H1 (cell line): ENCODE results near the gene CENPP. TPM values are rescaled to one million over a fixed set of nuclear protein-coding genes. Genes with fewer than 3 reads are reported as not detected.

Experiments used
- CTCF ChIA-PET: fragments of 300-600 bp; sonication (Branson Sonifier 250); formaldehyde crosslinking; loops from one replicate; lab custom pipeline; 2021; ENCODE audit not compliant: partially characterized antibody; lab: Charles Lee
- POLR2A ChIA-PET: fragments of 300-600 bp; sonication (Branson Sonifier 250); formaldehyde crosslinking; loops from one replicate; lab custom pipeline; 2021; ENCODE audit warnings: inconsistent platforms; ENCODE audit not compliant: partially characterized antibody; lab: Charles Lee
- DNase-seq, 2 experiments: peaks; one replicate each; pipeline versions ENCODE4 v3.0.0 to v3.0.0-alpha.2; 2010 to 2022; ENCODE audit warnings: low spot score in 2 of 2, low read depth in 1 of 2, mixed read lengths in 1 of 2
- FAIRE-seq: peaks from 2 replicates; lab custom pipeline; 2011; peaks lifted over from hg19 to GRCh38; lab: Jason Lieb, UNC
- H2AFZ ChIP-seq: 2 replicates; pipeline ENCODE4 v1.8.1; 2012; ENCODE audit warnings: low read length, inconsistent platforms
- H2AK5ac ChIP-seq: 2 replicates; pipeline ENCODE4 v1.6.1; 2013; ENCODE audit warnings: low read depth, low read length
- H2BK120ac ChIP-seq: replicated peaks from 2 replicates; pipeline ENCODE3; 2013; ENCODE audit warnings: low read depth, low read length, inconsistent platforms
- H2BK12ac ChIP-seq: 2 replicates; pipeline ENCODE4 v1.6.1; 2013; ENCODE audit warnings: low read depth, low read length
- H2BK15ac ChIP-seq: 2 replicates; pipeline ENCODE4 v1.6.1; 2013; ENCODE audit warnings: low read length
- H2BK20ac ChIP-seq: 2 replicates; pipeline ENCODE4 v1.6.1; 2013; ENCODE audit warnings: low read length
- H2BK5ac ChIP-seq: 2 replicates; pipeline ENCODE4 v1.6.1; 2013; ENCODE audit warnings: low read depth, low read length
- H3K14ac ChIP-seq: 2 replicates; pipeline ENCODE4 v1.6.1; 2013; ENCODE audit warnings: inconsistent platforms; ENCODE audit not compliant: insufficient read length
- H3K18ac ChIP-seq: 2 replicates; pipeline ENCODE4 v1.6.1; 2013; ENCODE audit warnings: low read length; ENCODE audit errors: extremely low read depth
- H3K23ac ChIP-seq: 2 replicates; pipeline ENCODE4 v1.6.1; 2013; ENCODE audit warnings: inconsistent platforms; ENCODE audit not compliant: insufficient read length
- H3K23me2 ChIP-seq: 2 replicates; pipeline ENCODE4 v1.6.1; 2013; ENCODE audit warnings: low read depth, low read length
- H3K27ac ChIP-seq: 2 replicates; pipeline ENCODE4 v1.6.1; 2011; ENCODE audit warnings: low read depth, low read length, inconsistent platforms
- H3K27me3 ChIP-seq, 4 experiments: replicated peaks in 1 of 4; 1 replicate in 1 of 4; 2 replicates in 3 of 4; pipeline versions ENCODE4 v1.6.1 to v1.8.1; 2011 to 2013; ENCODE audit warnings: low read length in 3 of 4, mild to moderate bottlenecking in 3 of 4, inconsistent platforms in 2 of 4, mixed read lengths in 2 of 4, moderate library complexity in 1 of 4; ENCODE audit not compliant: control insufficient read depth in 3 of 4, insufficient read depth in 3 of 4; ENCODE audit errors: extremely low read depth in 1 of 4
- H3K36me3 ChIP-seq, 4 experiments: 2 replicates each; pipeline versions ENCODE4 v1.6.1 to v1.8.1; 2011 to 2013; ENCODE audit warnings: mild to moderate bottlenecking in 4 of 4, low read length in 3 of 4, moderate library complexity in 2 of 4, control low read depth in 1 of 4, inconsistent platforms in 1 of 4; ENCODE audit not compliant: insufficient read depth in 4 of 4, control insufficient read depth in 2 of 4
- H3K4ac ChIP-seq: replicated peaks from 2 replicates; pipeline ENCODE3; 2013; ENCODE audit warnings: low read length, low read depth, mixed read lengths, inconsistent platforms; ENCODE audit not compliant: insufficient read length
- H3K4me1 ChIP-seq, 4 experiments: replicated peaks in 1 of 4; 1 replicate in 1 of 4; 2 replicates in 3 of 4; pipeline versions ENCODE4 v1.6.1 to v1.8.1; 2011 to 2013; ENCODE audit warnings: low read length in 3 of 4, inconsistent platforms in 2 of 4, mixed read lengths in 1 of 4; ENCODE audit not compliant: insufficient read depth in 4 of 4, control insufficient read depth in 3 of 4
- H3K4me2 ChIP-seq, 2 experiments: 2 replicates each; pipeline versions ENCODE4 v1.6.1 to v1.8.1; 2011 to 2013; ENCODE audit warnings: low read depth in 2 of 2, low read length in 2 of 2, control low read depth in 1 of 2, inconsistent platforms in 1 of 2, mild to moderate bottlenecking in 1 of 2; ENCODE audit not compliant: insufficient read depth in 1 of 2
- H3K4me3 ChIP-seq, 4 experiments: fragments of 200-600, 300-600 bp in 1 of 4; sonication (generic), shearing (Covaris generic), sonication (Bioruptor Twin) in 1 of 4; 2 replicates each; pipeline versions ENCODE4 v1.5.1 to v1.8.1; 2011 to 2016; ENCODE audit warnings: low read length in 4 of 4, low read depth in 3 of 4, control low read depth in 2 of 4, inconsistent platforms in 2 of 4, mild to moderate bottlenecking in 2 of 4, mixed read lengths in 1 of 4, moderate library complexity in 1 of 4; ENCODE audit not compliant: insufficient read depth in 2 of 4; ENCODE audit errors: extremely low read depth in 1 of 4
- H3K56ac ChIP-seq: replicated peaks from 2 replicates; pipeline ENCODE3; 2013; ENCODE audit warnings: low read depth, mild to moderate bottlenecking, mixed read lengths, low read length, inconsistent platforms; ENCODE audit not compliant: insufficient read length
- H3K79me1 ChIP-seq: 2 replicates; pipeline ENCODE4 v1.6.1; 2013; ENCODE audit warnings: low read depth, low read length, control low read depth
- H3K79me2 ChIP-seq, 2 experiments: 2 replicates each; pipeline versions ENCODE4 v1.6.1 to v1.8.1; 2012 to 2013; ENCODE audit warnings: low read length in 2 of 2, mild to moderate bottlenecking in 2 of 2, inconsistent platforms in 1 of 2; ENCODE audit not compliant: insufficient read depth in 2 of 2, control insufficient read depth in 1 of 2
- H3K9ac ChIP-seq, 4 experiments: replicated peaks in 1 of 4; 1 replicate in 1 of 4; 2 replicates in 3 of 4; pipeline versions ENCODE4 v1.6.1 to v1.8.1; 2011 to 2013; ENCODE audit warnings: low read depth in 3 of 4, low read length in 3 of 4, control low read depth in 2 of 4, mild to moderate bottlenecking in 2 of 4, moderate library complexity in 2 of 4, inconsistent platforms in 1 of 4; ENCODE audit errors: extremely low read depth in 1 of 4
- H3K9me3 ChIP-seq, 2 experiments: 2 replicates each; pipeline versions ENCODE4 v1.6.1 to v1.8.1; 2012 to 2013; ENCODE audit warnings: mild to moderate bottlenecking in 2 of 2, moderate library complexity in 2 of 2, control low read depth in 1 of 2, inconsistent platforms in 1 of 2, low read depth in 1 of 2, low read length in 1 of 2, mixed read lengths in 1 of 2; ENCODE audit not compliant: insufficient read depth in 2 of 2
- H4K20me1 ChIP-seq, 2 experiments: replicated peaks in 1 of 2; 2 replicates each; pipeline versions ENCODE3 to v1.8.1; 2011 to 2013; ENCODE audit warnings: inconsistent platforms in 2 of 2, low read length in 2 of 2, mild to moderate bottlenecking in 1 of 2; ENCODE audit not compliant: insufficient read depth in 2 of 2, control insufficient read depth in 1 of 2
- H4K5ac ChIP-seq: 2 replicates; pipeline ENCODE4 v1.6.1; 2013; ENCODE audit warnings: low read length, low read depth, mixed read lengths, inconsistent platforms; ENCODE audit not compliant: insufficient read length
- H4K8ac ChIP-seq: 2 replicates; pipeline ENCODE4 v1.8.0; 2013; ENCODE audit warnings: mild to moderate bottlenecking, moderate library complexity, low read length, inconsistent platforms; ENCODE audit not compliant: insufficient read depth; ENCODE audit errors: extremely low read depth
- H4K91ac ChIP-seq: replicated peaks from 2 replicates; pipeline ENCODE3; 2013; ENCODE audit warnings: low read length, mixed read lengths, inconsistent platforms; ENCODE audit not compliant: insufficient read length
- BRCA1 ChIP-seq: IDR thresholded peaks from 2 replicates; pipeline ENCODE4 v1.6.1; 2012; ENCODE audit warnings: low read depth, low read length, improper control_type of control experiment
- CBX8 ChIP-seq: fragments of 300-800, 300-1000 bp; sonication (generic); IDR thresholded peaks from 2 replicates; pipeline ENCODE4 v1.7.1; 2016; ENCODE audit warnings: low read depth, low read length, borderline replicate concordance
- CTBP2 ChIP-seq: IDR thresholded peaks from 2 replicates; pipeline ENCODE4 v1.7.0; 2011; ENCODE audit warnings: borderline replicate concordance, mild to moderate bottlenecking, moderate library complexity, mixed read lengths, low read length; ENCODE audit not compliant: insufficient read depth, insufficient read length
- GABPA ChIP-seq: IDR thresholded peaks from 2 replicates; pipeline ENCODE4 v1.6.1; 2011; ENCODE audit warnings: mild to moderate bottlenecking, low read length, moderate library complexity, borderline replicate concordance; ENCODE audit not compliant: insufficient read depth
- PHF8 ChIP-seq: fragments of 200-600 bp; sonication (generic); conservative IDR thresholded peaks from 2 replicates; pipeline ENCODE4 v1.7.1; 2012; ENCODE audit warnings: low read depth, mild to moderate bottlenecking, inconsistent platforms, low read length, moderate library complexity
- WGBS, 2 experiments: shearing (Covaris generic) in 1 of 2; methylation state at CpG; one replicate each; pipeline versions ENCODE4 v1.1.6 to v1.1.7; 2013 to 2015; ENCODE audit warnings: low lambda C conversion rate in 2 of 2, mixed read lengths in 2 of 2, inconsistent platforms in 1 of 2, low coverage in 1 of 2, missing lambda C conversion rate in 1 of 2; ENCODE audit not compliant: insufficient replicate concordance in 2 of 2, insufficient coverage in 1 of 2, insufficient read length in 1 of 2; ENCODE audit errors: extremely low coverage in 1 of 2, missing lambda C conversion rate in 1 of 2; 5-methylcytosine and 5-hydroxymethylcytosine counted together
- polyA plus RNA-seq, 7 experiments: library from polyadenylated mRNA; depleted of rRNA in 3 of 7; stranded (reverse) in 5 of 7; unstranded in 2 of 7; fragments of >200 nt in 5 of 7; fragments of 200-250 nt in 2 of 7; gene quantifications; 1 replicate in 5 of 7; 2 replicates in 1 of 7; 4 replicates in 1 of 7; pipeline versions ENCODE4 v1.2.1 to v1.2.3, GENCODE V29; 2011 to 2013; ENCODE audit warnings: missing spikeins in 2 of 7, mixed read lengths in 2 of 7
- total RNA-seq: library from RNA; stranded (reverse); fragmentation: NEBNext Ultra II Directional; extraction: Animal tissue kit (Norgen Biotek cat#: 25700); gene quantifications from 2 replicates; pipeline ENCODE4 v1.2.1, GENCODE V29; 2021
- TF ChIP-seq, protein P1 (sequence below): IDR thresholded peaks from 2 replicates; pipeline ENCODE4 v1.6.1; 2012; ENCODE audit warnings: low read length, inconsistent platforms
- TF ChIP-seq, protein P2 (sequence below), 3 experiments: IDR thresholded peaks; 1 replicate in 2 of 3; 2 replicates in 1 of 3; pipeline versions ENCODE4 v1.5.1 to v1.6.1; 2011; ENCODE audit warnings: low read length in 3 of 3, mild to moderate bottlenecking in 3 of 3, inconsistent platforms in 2 of 3, low read depth in 1 of 3, moderate library complexity in 1 of 3; ENCODE audit not compliant: insufficient read depth in 1 of 3; ENCODE audit errors: control extremely low read depth in 1 of 3

The CENPP gene
- total and polyA plus RNA-seq, 2 of the 8 experiments (the other 6 are each of a cell fraction or from before 2014, with no cell fraction given), result 2.7 to 10.8 TPM

DNA sequence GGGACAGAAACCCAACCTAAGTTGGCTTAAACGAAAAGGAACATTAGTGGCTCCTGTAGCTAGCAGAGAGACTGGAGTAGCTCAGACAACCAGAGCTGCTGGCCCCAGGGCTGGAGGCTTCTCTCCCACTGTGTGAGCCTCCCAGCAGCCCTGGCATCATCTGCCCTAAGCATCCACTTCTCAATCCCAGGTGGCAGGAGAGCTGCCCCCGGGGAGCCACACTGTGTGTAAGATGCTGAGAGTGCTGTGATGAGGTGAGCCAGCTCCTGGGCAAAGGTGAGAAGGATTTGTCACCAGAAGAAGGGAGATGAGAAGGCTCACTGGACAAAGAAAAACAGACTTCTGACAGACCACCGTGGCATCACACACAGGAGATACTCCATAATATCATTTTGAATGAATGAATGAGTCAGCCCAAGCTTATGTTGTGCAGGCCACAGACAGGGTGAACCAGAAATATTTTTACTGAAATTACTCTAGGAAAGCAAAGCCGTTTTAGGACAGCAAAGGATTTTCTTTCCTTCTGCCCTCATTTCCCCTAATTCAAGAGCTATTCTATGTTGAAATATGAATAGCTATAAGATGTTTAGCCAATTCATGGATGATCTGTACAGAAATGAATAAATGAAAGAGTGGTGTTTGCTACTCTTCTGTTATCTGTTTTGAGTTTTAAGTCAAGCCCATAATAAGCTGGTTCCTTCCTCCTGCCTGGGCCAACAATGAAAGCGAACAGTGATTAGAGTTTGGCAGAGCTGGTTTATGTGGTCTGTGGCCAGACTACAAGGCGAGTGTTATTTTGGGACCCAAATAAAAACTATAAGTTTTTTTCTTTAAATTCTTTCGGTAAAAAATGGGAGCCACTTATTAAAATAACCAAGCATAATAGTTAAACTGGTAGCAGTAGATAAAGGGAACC, 267.5 kb downstream of the CENPP start:
- H3K14ac ChIP-seq, result no peak overlapping the region
- no peak overlapping the region for H4K5ac ChIP-seq
- H2AK5ac ChIP-seq, result no peak overlapping the region
- H3K18ac ChIP-seq, result no peak overlapping the region
- FAIRE-seq, result no peak
- H3K4me1 ChIP-seq, result no peaks in the 10 kb centered on the region
- no peak overlapping the region for H3K9ac ChIP-seq
- no peak for DNase-seq
- H2BK20ac ChIP-seq, result no peak overlapping the region
- H4K91ac ChIP-seq, result no peak overlapping the region
- H3K4me3 ChIP-seq, result no peak overlapping the region
- no peak overlapping the region for H3K4me2 ChIP-seq
- H3K23ac ChIP-seq, result no peak overlapping the region
- POLR2A ChIA-PET, result no interaction called here
- H2BK12ac ChIP-seq, result no peak overlapping the region
- no peak overlapping the region for H2BK120ac ChIP-seq
- H4K20me1 ChIP-seq, result no peaks in the 10 kb centered on the region
- CTCF ChIA-PET, result interaction anchor here (0.9 to 1.3 kb wide), 3 partner anchors 42 to 194 kb away, joined by 3 to 4 read pairs (median 3); no protein-coding TSS in a partner anchor
- H3K79me2 ChIP-seq, result no peaks in the 10 kb centered on the region
- no peak overlapping the region for H2BK15ac ChIP-seq
- no peak overlapping the region for H3K56ac ChIP-seq
- no peak overlapping the region for H2AFZ ChIP-seq
- no peaks in the 10 kb centered on the region for H3K36me3 ChIP-seq
- no peak overlapping the region for H3K27ac ChIP-seq
- 79% methylated on average over 7 of the region's 7 CpGs; no CpG with 5 or more reads in 1 of the 2 experiments for WGBS, 2 experiments
- H3K9me3 ChIP-seq, result no peaks in the 10 kb centered on the region
- H3K27me3 ChIP-seq, result no peaks in the 10 kb centered on the region
- H3K79me1 ChIP-seq, result no peaks in the 10 kb centered on the region
- no peak overlapping the region for H4K8ac ChIP-seq
- no peak overlapping the region for H2BK5ac ChIP-seq
- no peaks in the 10 kb centered on the region for H3K23me2 ChIP-seq
- H3K4ac ChIP-seq, result no peak overlapping the region
- TF ChIP-seq BRCA1, result no peak
- TF ChIP-seq, protein P1, sequence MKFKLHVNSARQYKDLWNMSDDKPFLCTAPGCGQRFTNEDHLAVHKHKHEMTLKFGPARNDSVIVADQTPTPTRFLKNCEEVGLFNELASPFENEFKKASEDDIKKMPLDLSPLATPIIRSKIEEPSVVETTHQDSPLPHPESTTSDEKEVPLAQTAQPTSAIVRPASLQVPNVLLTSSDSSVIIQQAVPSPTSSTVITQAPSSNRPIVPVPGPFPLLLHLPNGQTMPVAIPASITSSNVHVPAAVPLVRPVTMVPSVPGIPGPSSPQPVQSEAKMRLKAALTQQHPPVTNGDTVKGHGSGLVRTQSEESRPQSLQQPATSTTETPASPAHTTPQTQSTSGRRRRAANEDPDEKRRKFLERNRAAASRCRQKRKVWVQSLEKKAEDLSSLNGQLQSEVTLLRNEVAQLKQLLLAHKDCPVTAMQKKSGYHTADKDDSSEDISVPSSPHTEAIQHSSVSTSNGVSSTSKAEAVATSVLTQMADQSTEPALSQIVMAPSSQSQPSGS, result no peak
- TF ChIP-seq CBX8, result no peak
- TF ChIP-seq PHF8, result no peak
- TF ChIP-seq CTBP2, result no peak
- TF ChIP-seq GABPA, result no peak
- TF ChIP-seq, protein P2, sequence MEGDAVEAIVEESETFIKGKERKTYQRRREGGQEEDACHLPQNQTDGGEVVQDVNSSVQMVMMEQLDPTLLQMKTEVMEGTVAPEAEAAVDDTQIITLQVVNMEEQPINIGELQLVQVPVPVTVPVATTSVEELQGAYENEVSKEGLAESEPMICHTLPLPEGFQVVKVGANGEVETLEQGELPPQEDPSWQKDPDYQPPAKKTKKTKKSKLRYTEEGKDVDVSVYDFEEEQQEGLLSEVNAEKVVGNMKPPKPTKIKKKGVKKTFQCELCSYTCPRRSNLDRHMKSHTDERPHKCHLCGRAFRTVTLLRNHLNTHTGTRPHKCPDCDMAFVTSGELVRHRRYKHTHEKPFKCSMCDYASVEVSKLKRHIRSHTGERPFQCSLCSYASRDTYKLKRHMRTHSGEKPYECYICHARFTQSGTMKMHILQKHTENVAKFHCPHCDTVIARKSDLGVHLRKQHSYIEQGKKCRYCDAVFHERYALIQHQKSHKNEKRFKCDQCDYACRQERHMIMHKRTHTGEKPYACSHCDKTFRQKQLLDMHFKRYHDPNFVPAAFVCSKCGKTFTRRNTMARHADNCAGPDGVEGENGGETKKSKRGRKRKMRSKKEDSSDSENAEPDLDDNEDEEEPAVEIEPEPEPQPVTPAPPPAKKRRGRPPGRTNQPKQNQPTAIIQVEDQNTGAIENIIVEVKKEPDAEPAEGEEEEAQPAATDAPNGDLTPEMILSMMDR (IDR thresholded peaks at IDR 0.05; ENCODE audit: control extremely low read depth in 1 of 3, insufficient read depth in 1 of 3, low read depth in 1 of 3, low read length in 3 of 3), result no peak
